Thyroid gland (tissue), 4 donors: ENCODE data around the gene SNRNP27.

Source experiments
- POLR2A ChIP-seq, 2 donors: fragments of 450-650 bp; IDR thresholded peaks; one replicate each; pipeline ENCODE4 v1.6.1; 2017; ENCODE audit warnings: antibody characterized with exemption in 2 of 2, mild to moderate bottlenecking in 2 of 2, moderate library complexity in 1 of 2
- TF ChIP-seq, protein P1 (sequence below), 6 experiments: fragments of 200-600 bp in 3 of 6; fragments of 450-650 bp in 3 of 6; sonication (generic) in 3 of 6; IDR thresholded peaks; one replicate each; pipeline ENCODE4 v1.5.1; 2016 to 2019; ENCODE audit warnings: antibody characterized with exemption in 6 of 6, mild to moderate bottlenecking in 2 of 6, inconsistent platforms in 1 of 6, moderate library complexity in 1 of 6

DNA sequence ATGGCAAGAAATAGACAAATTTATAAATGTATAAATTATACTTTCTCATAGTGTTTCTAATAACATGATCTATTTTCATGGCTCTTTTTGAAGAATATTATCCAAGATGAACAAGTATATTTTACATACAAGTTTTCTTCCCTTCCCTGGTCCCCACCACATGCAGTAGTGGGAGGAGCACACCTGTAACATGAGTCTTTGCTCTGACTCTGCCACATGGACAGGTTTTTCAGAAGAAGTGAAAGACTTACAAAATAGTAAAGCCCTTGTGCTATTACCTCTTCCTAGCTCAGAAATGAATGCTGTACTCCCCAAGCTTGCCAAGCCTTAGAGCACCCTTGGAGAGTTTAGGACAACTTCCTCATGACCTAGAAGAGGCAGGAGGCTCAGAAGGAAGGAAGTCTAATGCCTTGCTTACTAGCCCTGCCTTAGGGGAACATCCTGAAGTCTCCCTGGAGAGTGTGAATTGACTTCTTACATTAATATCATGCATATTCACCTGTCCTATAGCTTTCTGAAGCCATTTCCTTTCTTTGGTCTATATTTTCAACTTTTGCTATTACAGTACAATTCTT, 39.6 kb downstream of the SNRNP27 start:
- no peak for TF ChIP-seq POLR2A (IDR thresholded peaks at IDR 0.05)
- TF ChIP-seq, protein P1, sequence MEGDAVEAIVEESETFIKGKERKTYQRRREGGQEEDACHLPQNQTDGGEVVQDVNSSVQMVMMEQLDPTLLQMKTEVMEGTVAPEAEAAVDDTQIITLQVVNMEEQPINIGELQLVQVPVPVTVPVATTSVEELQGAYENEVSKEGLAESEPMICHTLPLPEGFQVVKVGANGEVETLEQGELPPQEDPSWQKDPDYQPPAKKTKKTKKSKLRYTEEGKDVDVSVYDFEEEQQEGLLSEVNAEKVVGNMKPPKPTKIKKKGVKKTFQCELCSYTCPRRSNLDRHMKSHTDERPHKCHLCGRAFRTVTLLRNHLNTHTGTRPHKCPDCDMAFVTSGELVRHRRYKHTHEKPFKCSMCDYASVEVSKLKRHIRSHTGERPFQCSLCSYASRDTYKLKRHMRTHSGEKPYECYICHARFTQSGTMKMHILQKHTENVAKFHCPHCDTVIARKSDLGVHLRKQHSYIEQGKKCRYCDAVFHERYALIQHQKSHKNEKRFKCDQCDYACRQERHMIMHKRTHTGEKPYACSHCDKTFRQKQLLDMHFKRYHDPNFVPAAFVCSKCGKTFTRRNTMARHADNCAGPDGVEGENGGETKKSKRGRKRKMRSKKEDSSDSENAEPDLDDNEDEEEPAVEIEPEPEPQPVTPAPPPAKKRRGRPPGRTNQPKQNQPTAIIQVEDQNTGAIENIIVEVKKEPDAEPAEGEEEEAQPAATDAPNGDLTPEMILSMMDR (IDR thresholded peaks at IDR 0.05): no peak
